Breast epithelium (tissue), 4 donors: ENCODE results near the gene OPCML. TPM values are rescaled to one million over a fixed set of nuclear protein-coding genes. Genes with fewer than 3 reads are reported as not detected.

Experiments used
- DNase-seq, 2 donors: peaks; one replicate each; pipeline ENCODE4 v3.0.0-alpha.2; 2019; ENCODE audit warnings: low spot score in 2 of 2
- H3K27ac ChIP-seq, 2 donors: fragments of 200-600 bp; sonication (generic) in 1 of 2; one replicate each; pipeline ENCODE4 v1.5.1; 2016 to 2019; ENCODE audit warnings: mild to moderate bottlenecking in 1 of 2
- H3K27me3 ChIP-seq, 2 donors: fragments of 200-600 bp; sonication (generic) in 1 of 2; one replicate each; pipeline versions ENCODE4 v1.5.1 to v1.6.0; 2017 to 2019; ENCODE audit warnings: control low read depth in 1 of 2, mild to moderate bottlenecking in 1 of 2
- H3K36me3 ChIP-seq: fragments of 200-600 bp; one replicate; pipeline ENCODE4 v1.5.1; 2019
- H3K4me1 ChIP-seq, 2 donors: fragments of 200-600 bp; sonication (generic); one replicate each; pipeline ENCODE4 v1.5.1; 2016 to 2019; ENCODE audit warnings: control low read depth in 1 of 2
- H3K4me3 ChIP-seq, 3 donors: fragments of 200-600 bp; sonication (generic); 1 replicate in 2 of 3; 2 replicates in 1 of 3; pipeline ENCODE4 v1.5.1; 2016 to 2019; ENCODE audit warnings: mild to moderate bottlenecking in 3 of 3, moderate library complexity in 2 of 3
- H3K9me3 ChIP-seq, 2 donors: fragments of 200-600 bp; sonication (generic) in 1 of 2; one replicate each; pipeline ENCODE4 v1.5.1; 2016 to 2019; ENCODE audit warnings: control low read depth in 1 of 2
- CTCF ChIP-seq, 3 donors: fragments of 450-650 bp; IDR thresholded peaks; one replicate each; pipeline ENCODE4 v1.5.1; 2016 to 2017; ENCODE audit warnings: antibody characterized with exemption in 3 of 3, mild to moderate bottlenecking in 3 of 3, moderate library complexity in 3 of 3
- POLR2A ChIP-seq: fragments of 450-650 bp; IDR thresholded peaks from one replicate; pipeline ENCODE4 v1.6.1; 2016; ENCODE audit warnings: antibody characterized with exemption, mild to moderate bottlenecking, moderate library complexity
- POLR2AphosphoS5 ChIP-seq, 3 donors: sonication (generic); formaldehyde crosslinking; IDR thresholded peaks; one replicate each; pipeline ENCODE4 v1.6.1; 2017; ENCODE audit warnings: antibody characterized with exemption in 3 of 3
- intact Hi-C: fragments of 100-400 bp; cut with DNase I; formaldehyde crosslinking; loops from one replicate; pipeline ENCODE4 v1.15.1; 2023; ENCODE audit warnings: low total_unique reads
- total RNA-seq, 3 donors: library from RNA; depleted of rRNA; stranded (reverse); fragments of >200 nt; gene quantifications; one replicate each; pipeline ENCODE4 v1.1.0, GENCODE V29; 2016

Gene OPCML
- total RNA-seq, 3 donors from 2014 or later = not detected

- Histone ChIP-seq H3K36me3 (no peaks in the 10 kb centered on the region), H3K27me3 (no peaks in the 10 kb centered on the region), H3K9me3 (no peaks in the 10 kb centered on the region), H3K4me3 (no peak overlapping the region), H3K4me1 (no peaks in the 10 kb centered on the region), H3K27ac (no peak overlapping the region)
- intact Hi-C loops = no loop called here
- DNase-seq = no peak
- TF ChIP-seq CTCF (IDR thresholded peaks at IDR 0.05) = no peak
Observed at GRCh38 chr11:132531921-132532320, 1000.4 kb downstream of the OPCML start.

GRCh38 chr11:132528181-132528580 is 1004.1 kb downstream of the OPCML start:
- no peak for TF ChIP-seq POLR2AphosphoS5 (IDR thresholded peaks at IDR 0.05)
- no peak for TF ChIP-seq CTCF (IDR thresholded peaks at IDR 0.05)
- TF ChIP-seq POLR2A = no peak
- peaks cover 0 to 8% of the 10 kb centered on the region in 2 donors for H3K9me3 ChIP-seq
- intact Hi-C loops = no loop called here
- H3K27me3 ChIP-seq = no peaks in the 10 kb centered on the region
- no peak for DNase-seq
- H3K27ac ChIP-seq = no peak overlapping the region
- no peak overlapping the region for H3K4me3 ChIP-seq
- no peaks in the 10 kb centered on the region for H3K36me3 ChIP-seq
- no peaks in the 10 kb centered on the region for H3K4me1 ChIP-seq

DNA sequence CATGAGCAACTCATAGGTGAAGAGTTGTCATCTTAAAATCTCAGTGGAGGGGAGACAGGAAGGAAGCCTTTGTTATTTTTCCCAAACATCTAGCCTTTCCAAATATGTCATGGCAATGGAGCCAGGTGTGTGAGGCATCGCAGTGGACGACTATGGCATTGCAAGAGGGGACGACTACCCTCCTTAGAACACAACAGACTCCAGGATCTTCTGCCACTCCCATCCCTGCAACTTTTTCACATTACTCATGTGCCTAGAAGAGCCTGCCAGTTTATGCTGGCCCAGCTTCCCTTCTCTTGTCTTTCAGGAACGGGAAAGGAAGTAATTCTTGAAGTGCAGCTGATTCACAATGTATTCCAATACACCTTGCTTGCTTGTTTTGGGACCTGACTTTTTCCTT is 1008.4 kb downstream of the OPCML start:
- Histone ChIP-seq H3K9me3 (peaks cover 0 to 8% of the 10 kb centered on the region in 2 donors), H3K36me3 (no peaks in the 10 kb centered on the region), H3K27ac (no peak overlapping the region), H3K4me3 (no peak overlapping the region), H3K4me1 (no peaks in the 10 kb centered on the region), H3K27me3 (no peaks in the 10 kb centered on the region)
- intact Hi-C loops = no loop called here
- TF ChIP-seq POLR2A (no peak), POLR2AphosphoS5 (IDR thresholded peaks at IDR 0.05) (no peak), CTCF (IDR thresholded peaks at IDR 0.05) (no peak)
- DNase-seq = no peak

- Histone ChIP-seq H3K9me3 (peaks cover 0 to 7% of the 10 kb centered on the region in 2 donors), H3K27ac (no peak overlapping the region), H3K4me3 (no peak overlapping the region), H3K4me1 (no peaks in the 10 kb centered on the region), H3K36me3 (no peaks in the 10 kb centered on the region), H3K27me3 (no peaks in the 10 kb centered on the region)
- TF ChIP-seq POLR2AphosphoS5 (IDR thresholded peaks at IDR 0.05) (no peak), POLR2A (no peak), CTCF (IDR thresholded peaks at IDR 0.05) (no peak)
- no peak for DNase-seq
- intact Hi-C loops = no loop called here
Observed at GRCh38 chr11:132520199-132520598, 1012.1 kb downstream of the OPCML start.

DNA sequence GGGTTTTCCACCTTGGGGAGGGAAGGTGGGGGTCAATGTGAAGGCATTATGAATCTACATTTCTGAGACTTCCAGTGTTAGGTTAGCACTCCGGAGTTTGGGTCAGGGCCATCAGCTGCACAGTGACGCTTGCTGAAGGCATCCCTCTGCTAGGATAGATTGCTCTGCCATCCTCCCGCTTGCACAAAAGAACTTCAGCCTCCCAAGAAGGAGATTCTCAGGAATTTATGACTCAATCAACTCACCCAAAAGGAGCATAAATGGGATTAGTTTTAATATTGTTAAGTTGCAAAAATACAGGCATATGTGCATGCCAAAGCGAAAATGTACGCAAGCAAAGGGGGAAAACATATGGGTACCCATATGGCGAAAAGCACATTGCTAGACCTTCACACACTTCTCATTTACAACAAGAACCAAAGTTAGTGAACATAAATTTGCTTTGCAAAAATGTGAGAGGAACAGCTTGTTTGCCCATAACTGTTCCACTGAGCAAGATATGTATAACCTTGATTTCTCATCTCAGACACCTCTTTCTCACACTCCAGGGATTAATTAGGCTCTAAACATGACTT is 1013.0 kb downstream of the OPCML start:
- Histone ChIP-seq H3K36me3 (no peaks in the 10 kb centered on the region), H3K9me3 (no peaks in the 10 kb centered on the region), H3K27ac (no peak overlapping the region), H3K27me3 (no peaks in the 10 kb centered on the region), H3K4me3 (no peak overlapping the region), H3K4me1 (no peaks in the 10 kb centered on the region)
- no peak for DNase-seq
- intact Hi-C loops = no loop called here
- no peak for TF ChIP-seq CTCF (IDR thresholded peaks at IDR 0.05)
- TF ChIP-seq POLR2AphosphoS5 (IDR thresholded peaks at IDR 0.05) = no peak
- no peak for TF ChIP-seq POLR2A
